ENCODE measurements around the gene AAK1. TPM values are rescaled to one million over a fixed set of nuclear protein-coding genes. Genes with fewer than 3 reads are reported as not detected.

Gene AAK1
- total and polyA plus RNA-seq, 2 experiments from 2014 or later, result 39.0 to 52.4 TPM

DNA sequence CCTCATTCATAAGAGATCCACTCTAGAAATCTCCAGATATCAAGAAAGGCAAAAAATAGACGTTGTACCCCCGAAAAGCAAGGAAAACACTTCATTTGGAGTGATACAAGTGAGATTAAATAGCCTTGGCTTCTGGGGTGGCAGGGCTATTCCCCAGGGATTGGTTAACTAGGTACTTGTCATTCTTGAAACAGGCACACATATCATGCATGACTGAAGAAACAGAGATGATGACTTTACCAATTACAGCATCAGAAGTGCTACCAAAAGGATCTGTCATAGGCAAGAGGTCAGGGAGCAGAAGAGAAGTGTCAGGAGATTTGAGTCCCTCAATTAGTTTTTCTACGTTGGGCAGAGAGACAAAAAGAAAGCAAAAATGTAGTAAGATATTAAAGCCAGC, 161.1 kb downstream of the AAK1 start:
- no peaks in the 10 kb centered on the region for H4K20me1 ChIP-seq (replicated peaks; ENCODE audit: insufficient read depth)
- Mint-ChIP-seq H3K9me3 (no peaks in the 10 kb centered on the region), H3K4me1 (peaks cover 4% of the 10 kb centered on the region), H3K4me3 (no peak overlapping the region), H3K27me3 (ENCODE audit: insufficient read depth, low read depth, poor library complexity) (no peaks in the 10 kb centered on the region), H3K27ac (no peak overlapping the region), H3K36me3 (ENCODE audit: low read depth) (no peaks in the 10 kb centered on the region)
- H3K79me2 ChIP-seq (replicated peaks; ENCODE audit: insufficient read depth), result no peaks in the 10 kb centered on the region
- H3K27ac ChIP-seq (ENCODE audit: low read depth), result no peak overlapping the region
- no peaks in the 10 kb centered on the region for H3K27me3 ChIP-seq (ENCODE audit: insufficient read depth)
- DNase-seq (ENCODE audit: low spot score) (no peak), ATAC-seq (no peak)
- H3K36me3 ChIP-seq (ENCODE audit: insufficient read depth), result no peaks in the 10 kb centered on the region
- H3K4me1 ChIP-seq (ENCODE audit: insufficient read depth), result no peaks in the 10 kb centered on the region
- H3K4me2 ChIP-seq, result no peak overlapping the region
- no peaks in the 10 kb centered on the region for H3F3A ChIP-seq (replicated peaks; ENCODE audit: low read depth)
- no peak overlapping the region for H2AFZ ChIP-seq
- 0 out of 2 replicates have a peak, but pooled peaks cover 3% of the 10 kb centered on the region for H3K9me2 ChIP-seq (ENCODE audit: insufficient read depth)
- no peak overlapping the region for H3K4me3 ChIP-seq
- TF ChIP-seq EZH2 (IDR thresholded peaks at IDR 0.05; ENCODE audit: low read depth, unreplicated experiment) (no peak), CREB1 (CRISPR knock-in tag; IDR thresholded peaks at IDR 0.05; ENCODE audit: low read depth) (no peak), EZH2phosphoT487 (IDR thresholded peaks at IDR 0.05; ENCODE audit: unreplicated experiment) (no peak), ZNF331 (CRISPR knock-in tag; IDR thresholded peaks at IDR 0.05; ENCODE audit: low read depth) (no peak), NANOG (IDR thresholded peaks at IDR 0.05; ENCODE audit: borderline replicate concordance) (no peak), JUNB (IDR thresholded peaks at IDR 0.05; ENCODE audit: unreplicated experiment) (no peak), ZNF114 (CRISPR knock-in tag; IDR thresholded peaks at IDR 0.05) (no peak), POLR2AphosphoS5 (IDR thresholded peaks at IDR 0.05; ENCODE audit: low read depth) (no peak)
- TF ChIP-seq, protein P1, sequence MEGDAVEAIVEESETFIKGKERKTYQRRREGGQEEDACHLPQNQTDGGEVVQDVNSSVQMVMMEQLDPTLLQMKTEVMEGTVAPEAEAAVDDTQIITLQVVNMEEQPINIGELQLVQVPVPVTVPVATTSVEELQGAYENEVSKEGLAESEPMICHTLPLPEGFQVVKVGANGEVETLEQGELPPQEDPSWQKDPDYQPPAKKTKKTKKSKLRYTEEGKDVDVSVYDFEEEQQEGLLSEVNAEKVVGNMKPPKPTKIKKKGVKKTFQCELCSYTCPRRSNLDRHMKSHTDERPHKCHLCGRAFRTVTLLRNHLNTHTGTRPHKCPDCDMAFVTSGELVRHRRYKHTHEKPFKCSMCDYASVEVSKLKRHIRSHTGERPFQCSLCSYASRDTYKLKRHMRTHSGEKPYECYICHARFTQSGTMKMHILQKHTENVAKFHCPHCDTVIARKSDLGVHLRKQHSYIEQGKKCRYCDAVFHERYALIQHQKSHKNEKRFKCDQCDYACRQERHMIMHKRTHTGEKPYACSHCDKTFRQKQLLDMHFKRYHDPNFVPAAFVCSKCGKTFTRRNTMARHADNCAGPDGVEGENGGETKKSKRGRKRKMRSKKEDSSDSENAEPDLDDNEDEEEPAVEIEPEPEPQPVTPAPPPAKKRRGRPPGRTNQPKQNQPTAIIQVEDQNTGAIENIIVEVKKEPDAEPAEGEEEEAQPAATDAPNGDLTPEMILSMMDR (conservative IDR thresholded peaks at IDR 0.05; ENCODE audit: low read depth in 2 of 2), result no peak
- TF ChIP-seq, protein P2, sequence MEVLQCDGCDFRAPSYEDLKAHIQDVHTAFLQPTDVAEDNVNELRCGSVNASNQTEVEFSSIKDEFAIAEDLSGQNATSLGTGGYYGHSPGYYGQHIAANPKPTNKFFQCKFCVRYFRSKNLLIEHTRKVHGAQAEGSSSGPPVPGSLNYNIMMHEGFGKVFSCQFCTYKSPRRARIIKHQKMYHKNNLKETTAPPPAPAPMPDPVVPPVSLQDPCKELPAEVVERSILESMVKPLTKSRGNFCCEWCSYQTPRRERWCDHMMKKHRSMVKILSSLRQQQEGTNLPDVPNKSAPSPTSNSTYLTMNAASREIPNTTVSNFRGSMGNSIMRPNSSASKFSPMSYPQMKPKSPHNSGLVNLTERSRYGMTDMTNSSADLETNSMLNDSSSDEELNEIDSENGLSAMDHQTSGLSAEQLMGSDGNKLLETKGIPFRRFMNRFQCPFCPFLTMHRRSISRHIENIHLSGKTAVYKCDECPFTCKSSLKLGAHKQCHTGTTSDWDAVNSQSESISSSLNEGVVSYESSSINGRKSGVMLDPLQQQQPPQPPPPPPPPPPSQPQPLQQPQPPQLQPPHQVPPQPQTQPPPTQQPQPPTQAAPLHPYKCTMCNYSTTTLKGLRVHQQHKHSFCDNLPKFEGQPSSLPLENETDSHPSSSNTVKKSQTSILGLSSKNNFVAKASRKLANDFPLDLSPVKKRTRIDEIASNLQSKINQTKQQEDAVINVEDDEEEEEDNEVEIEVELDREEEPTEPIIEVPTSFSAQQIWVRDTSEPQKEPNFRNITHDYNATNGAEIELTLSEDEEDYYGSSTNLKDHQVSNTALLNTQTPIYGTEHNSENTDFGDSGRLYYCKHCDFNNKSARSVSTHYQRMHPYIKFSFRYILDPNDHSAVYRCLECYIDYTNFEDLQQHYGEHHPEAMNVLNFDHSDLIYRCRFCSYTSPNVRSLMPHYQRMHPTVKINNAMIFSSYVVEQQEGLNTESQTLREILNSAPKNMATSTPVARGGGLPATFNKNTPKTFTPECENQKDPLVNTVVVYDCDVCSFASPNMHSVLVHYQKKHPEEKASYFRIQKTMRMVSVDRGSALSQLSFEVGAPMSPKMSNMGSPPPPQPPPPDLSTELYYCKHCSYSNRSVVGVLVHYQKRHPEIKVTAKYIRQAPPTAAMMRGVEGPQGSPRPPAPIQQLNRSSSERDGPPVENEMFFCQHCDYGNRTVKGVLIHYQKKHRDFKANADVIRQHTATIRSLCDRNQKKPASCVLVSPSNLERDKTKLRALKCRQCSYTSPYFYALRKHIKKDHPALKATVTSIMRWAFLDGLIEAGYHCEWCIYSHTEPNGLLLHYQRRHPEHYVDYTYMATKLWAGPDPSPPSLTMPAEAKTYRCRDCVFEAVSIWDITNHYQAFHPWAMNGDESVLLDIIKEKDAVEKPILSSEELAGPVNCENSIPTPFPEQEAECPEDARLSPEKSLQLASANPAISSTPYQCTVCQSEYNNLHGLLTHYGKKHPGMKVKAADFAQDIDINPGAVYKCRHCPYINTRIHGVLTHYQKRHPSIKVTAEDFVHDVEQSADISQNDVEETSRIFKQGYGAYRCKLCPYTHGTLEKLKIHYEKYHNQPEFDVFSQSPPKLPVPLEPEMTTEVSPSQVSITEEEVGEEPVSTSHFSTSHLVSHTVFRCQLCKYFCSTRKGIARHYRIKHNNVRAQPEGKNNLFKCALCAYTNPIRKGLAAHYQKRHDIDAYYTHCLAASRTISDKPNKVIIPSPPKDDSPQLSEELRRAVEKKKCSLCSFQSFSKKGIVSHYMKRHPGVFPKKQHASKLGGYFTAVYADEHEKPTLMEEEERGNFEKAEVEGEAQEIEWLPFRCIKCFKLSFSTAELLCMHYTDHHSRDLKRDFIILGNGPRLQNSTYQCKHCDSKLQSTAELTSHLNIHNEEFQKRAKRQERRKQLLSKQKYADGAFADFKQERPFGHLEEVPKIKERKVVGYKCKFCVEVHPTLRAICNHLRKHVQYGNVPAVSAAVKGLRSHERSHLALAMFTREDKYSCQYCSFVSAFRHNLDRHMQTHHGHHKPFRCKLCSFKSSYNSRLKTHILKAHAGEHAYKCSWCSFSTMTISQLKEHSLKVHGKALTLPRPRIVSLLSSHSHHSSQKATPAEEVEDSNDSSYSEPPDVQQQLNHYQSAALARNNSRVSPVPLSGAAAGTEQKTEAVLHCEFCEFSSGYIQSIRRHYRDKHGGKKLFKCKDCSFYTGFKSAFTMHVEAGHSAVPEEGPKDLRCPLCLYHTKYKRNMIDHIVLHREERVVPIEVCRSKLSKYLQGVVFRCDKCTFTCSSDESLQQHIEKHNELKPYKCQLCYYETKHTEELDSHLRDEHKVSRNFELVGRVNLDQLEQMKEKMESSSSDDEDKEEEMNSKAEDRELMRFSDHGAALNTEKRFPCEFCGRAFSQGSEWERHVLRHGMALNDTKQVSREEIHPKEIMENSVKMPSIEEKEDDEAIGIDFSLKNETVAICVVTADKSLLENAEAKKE (CRISPR knock-in tag; IDR thresholded peaks at IDR 0.05), result no peak
- TF ChIP-seq, protein P3, sequence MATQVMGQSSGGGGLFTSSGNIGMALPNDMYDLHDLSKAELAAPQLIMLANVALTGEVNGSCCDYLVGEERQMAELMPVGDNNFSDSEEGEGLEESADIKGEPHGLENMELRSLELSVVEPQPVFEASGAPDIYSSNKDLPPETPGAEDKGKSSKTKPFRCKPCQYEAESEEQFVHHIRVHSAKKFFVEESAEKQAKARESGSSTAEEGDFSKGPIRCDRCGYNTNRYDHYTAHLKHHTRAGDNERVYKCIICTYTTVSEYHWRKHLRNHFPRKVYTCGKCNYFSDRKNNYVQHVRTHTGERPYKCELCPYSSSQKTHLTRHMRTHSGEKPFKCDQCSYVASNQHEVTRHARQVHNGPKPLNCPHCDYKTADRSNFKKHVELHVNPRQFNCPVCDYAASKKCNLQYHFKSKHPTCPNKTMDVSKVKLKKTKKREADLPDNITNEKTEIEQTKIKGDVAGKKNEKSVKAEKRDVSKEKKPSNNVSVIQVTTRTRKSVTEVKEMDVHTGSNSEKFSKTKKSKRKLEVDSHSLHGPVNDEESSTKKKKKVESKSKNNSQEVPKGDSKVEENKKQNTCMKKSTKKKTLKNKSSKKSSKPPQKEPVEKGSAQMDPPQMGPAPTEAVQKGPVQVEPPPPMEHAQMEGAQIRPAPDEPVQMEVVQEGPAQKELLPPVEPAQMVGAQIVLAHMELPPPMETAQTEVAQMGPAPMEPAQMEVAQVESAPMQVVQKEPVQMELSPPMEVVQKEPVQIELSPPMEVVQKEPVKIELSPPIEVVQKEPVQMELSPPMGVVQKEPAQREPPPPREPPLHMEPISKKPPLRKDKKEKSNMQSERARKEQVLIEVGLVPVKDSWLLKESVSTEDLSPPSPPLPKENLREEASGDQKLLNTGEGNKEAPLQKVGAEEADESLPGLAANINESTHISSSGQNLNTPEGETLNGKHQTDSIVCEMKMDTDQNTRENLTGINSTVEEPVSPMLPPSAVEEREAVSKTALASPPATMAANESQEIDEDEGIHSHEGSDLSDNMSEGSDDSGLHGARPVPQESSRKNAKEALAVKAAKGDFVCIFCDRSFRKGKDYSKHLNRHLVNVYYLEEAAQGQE (IDR thresholded peaks at IDR 0.05; ENCODE audit: unreplicated experiment), result no peak
- TF ChIP-seq, protein P4, sequence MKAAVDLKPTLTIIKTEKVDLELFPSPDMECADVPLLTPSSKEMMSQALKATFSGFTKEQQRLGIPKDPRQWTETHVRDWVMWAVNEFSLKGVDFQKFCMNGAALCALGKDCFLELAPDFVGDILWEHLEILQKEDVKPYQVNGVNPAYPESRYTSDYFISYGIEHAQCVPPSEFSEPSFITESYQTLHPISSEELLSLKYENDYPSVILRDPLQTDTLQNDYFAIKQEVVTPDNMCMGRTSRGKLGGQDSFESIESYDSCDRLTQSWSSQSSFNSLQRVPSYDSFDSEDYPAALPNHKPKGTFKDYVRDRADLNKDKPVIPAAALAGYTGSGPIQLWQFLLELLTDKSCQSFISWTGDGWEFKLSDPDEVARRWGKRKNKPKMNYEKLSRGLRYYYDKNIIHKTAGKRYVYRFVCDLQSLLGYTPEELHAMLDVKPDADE (IDR thresholded peaks at IDR 0.05), result no peak

All from GM23338 (cell line).